Hepatocyte (in vitro differentiated cells): ENCODE results near the gene CRTAP. TPM values are rescaled to one million over a fixed set of nuclear protein-coding genes. Genes with fewer than 3 reads are reported as not detected.
"Not testable (repeated sequence)": the region's sequence is repeated elsewhere in the genome, so short reads cannot be mapped to it uniquely, and the experiment has no call there.

Source experiments
- DNase-seq: peaks from one replicate; pipeline ENCODE4 v3.0.0-alpha.2; 2016; ENCODE audit warnings: low spot score
- H2AFZ ChIP-seq: fragments of 200-600 bp; sonication (generic); 2 replicates; pipeline ENCODE4 v1.6.0; 2016; ENCODE audit warnings: antibody characterized with exemption, mild to moderate bottlenecking
- H3K27ac ChIP-seq: fragments of 200-600 bp; sonication (generic); 2 replicates; pipeline ENCODE4 v1.5.1; 2016; ENCODE audit warnings: mild to moderate bottlenecking
- H3K27me3 ChIP-seq: fragments of 200-600 bp; sonication (generic); 2 replicates; pipeline ENCODE4 v1.6.1; 2016
- H3K36me3 ChIP-seq: fragments of 200-600 bp; sonication (generic); replicated peaks from 2 replicates; pipeline ENCODE4 v1.5.1; 2016; ENCODE audit warnings: low read depth; ENCODE audit not compliant: insufficient read depth
- H3K4me1 ChIP-seq: fragments of 200-600 bp; sonication (generic); 2 replicates; pipeline ENCODE4 v1.5.1; 2016; ENCODE audit warnings: mild to moderate bottlenecking, moderate library complexity; ENCODE audit not compliant: insufficient read depth
- H3K4me2 ChIP-seq: fragments of 200-600 bp; sonication (generic); 2 replicates; pipeline ENCODE4 v1.6.0; 2016
- H3K4me3 ChIP-seq: fragments of 200-600 bp; sonication (generic); 2 replicates; pipeline ENCODE4 v1.5.1; 2016; ENCODE audit warnings: mild to moderate bottlenecking
- H3K79me2 ChIP-seq: fragments of 200-600 bp; sonication (generic); 2 replicates; pipeline ENCODE4 v1.6.0; 2017; ENCODE audit warnings: mild to moderate bottlenecking
- H3K9me2 ChIP-seq: fragments of 200-600 bp; sonication (generic); replicated peaks from 2 replicates; pipeline ENCODE4 v1.6.0; 2017; ENCODE audit warnings: mild to moderate bottlenecking; ENCODE audit not compliant: insufficient read depth
- H3K9me3 ChIP-seq: fragments of 200-600 bp; sonication (generic); 2 replicates; pipeline ENCODE4 v1.5.1; 2016; ENCODE audit warnings: low read depth, mild to moderate bottlenecking
- H4K20me1 ChIP-seq: fragments of 200-600 bp; sonication (generic); 2 replicates; pipeline ENCODE4 v1.6.0; 2016; ENCODE audit warnings: mild to moderate bottlenecking; ENCODE audit not compliant: insufficient read depth, poor library complexity, severe bottlenecking
- CTCF ChIP-seq: fragments of 200-600 bp; sonication (generic); IDR thresholded peaks from 2 replicates; pipeline ENCODE4 v1.5.1; 2016; ENCODE audit warnings: antibody characterized with exemption, mild to moderate bottlenecking; ENCODE audit not compliant: poor library complexity
- EZH2 ChIP-seq: fragments of 200-600 bp; sonication (generic); IDR thresholded peaks from 2 replicates; pipeline ENCODE4 v1.6.1; 2016; ENCODE audit warnings: antibody characterized with exemption, mild to moderate bottlenecking, borderline replicate concordance
- EZH2phosphoT487 ChIP-seq: fragments of 200-600 bp; sonication (generic); IDR thresholded peaks from one replicate; pipeline ENCODE4 v1.6.1; 2018; ENCODE audit warnings: antibody characterized with exemption, mild to moderate bottlenecking, low read depth, moderate library complexity; ENCODE audit not compliant: unreplicated experiment, severe bottlenecking
- WGBS: methylation state at CpG from one replicate; pipeline ENCODE4 v1.1.6; 2016; ENCODE audit warnings: low lambda C conversion rate; ENCODE audit errors: missing lambda C conversion rate; 5-methylcytosine and 5-hydroxymethylcytosine counted together
- polyA plus RNA-seq: library from polyadenylated mRNA; unstranded; fragments of >200 nt; fragmentation: Nextera tagmentation; extraction: Ambion mirVana; gene quantifications from 2 replicates; pipeline ENCODE4 v1.2.1, GENCODE V29; 2016
- total RNA-seq: library from RNA; depleted of rRNA; stranded (reverse); fragments of >200 nt; gene quantifications from 2 replicates; pipeline ENCODE4 v1.2.3, GENCODE V29; 2014

The CRTAP gene
- total and polyA plus RNA-seq, 2 experiments from 2014 or later = 127 to 178 TPM

DNA sequence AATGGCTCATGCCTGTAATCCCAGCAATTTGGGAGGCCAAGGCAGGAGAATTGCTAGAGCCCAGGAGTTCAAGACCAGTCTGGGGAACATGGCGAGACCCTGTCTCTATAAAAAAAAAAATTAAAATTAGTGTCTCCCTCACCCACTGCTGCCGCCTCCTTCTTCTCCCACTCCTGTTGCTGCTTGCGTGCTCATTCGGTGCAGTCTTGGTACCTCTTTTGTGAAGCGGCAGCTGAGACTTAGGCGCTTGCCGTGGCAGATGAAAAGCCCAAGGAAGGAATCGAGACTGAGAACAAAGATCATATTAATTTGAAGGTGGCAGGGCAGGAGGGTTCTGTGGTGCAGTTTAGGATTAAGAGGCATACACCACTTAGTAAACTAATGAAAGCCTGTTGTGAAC is 36.9 kb upstream of the CRTAP start:
- H3K9me3 ChIP-seq = no peaks in the 10 kb centered on the region
- WGBS = 93% methylated on average over 8 of the region's 8 CpGs

DNA sequence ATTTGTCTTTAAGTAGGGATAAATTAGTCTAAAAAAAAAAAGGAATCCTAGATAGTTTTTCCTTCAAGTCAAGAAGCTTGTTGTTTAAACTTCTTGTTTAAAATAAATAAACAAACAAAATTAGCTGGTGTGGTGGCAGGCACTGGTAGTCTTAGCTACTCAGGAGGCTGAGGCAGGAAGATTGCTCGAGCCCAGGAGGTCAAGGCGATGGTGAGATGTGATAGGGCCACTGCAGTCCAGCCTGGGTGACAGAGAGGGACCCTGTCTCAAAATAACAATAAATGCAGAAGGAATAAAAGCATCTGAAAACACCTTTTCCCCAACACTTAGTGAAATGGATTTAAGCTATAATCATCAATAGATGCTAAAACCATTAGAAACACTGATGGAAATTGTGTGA is 35.8 kb upstream of the CRTAP start:
- Histone ChIP-seq H3K27ac (no peak overlapping the region), H3K4me3 (no peak overlapping the region), H3K9me3 (no peaks in the 10 kb centered on the region), H3K36me3 (no peaks in the 10 kb centered on the region), H3K9me2 (no peaks in the 10 kb centered on the region), H3K27me3 (no peaks in the 10 kb centered on the region), H4K20me1 (no peaks in the 10 kb centered on the region), H3K4me2 (no peak overlapping the region), H3K79me2 (peaks cover 53% of the 10 kb centered on the region), H2AFZ (no peak overlapping the region), H3K4me1 (no peaks in the 10 kb centered on the region)
- DNase-seq = no peak
- WGBS = 92% methylated on average over 2 of the region's 2 CpGs
- TF ChIP-seq CTCF (no peak), EZH2 (no peak), EZH2phosphoT487 (no peak)

More for the DNA sequence above, 36.9 kb upstream of the CRTAP start:
- H3K9me2 ChIP-seq = no peaks in the 10 kb centered on the region
- H3K36me3 ChIP-seq = no peaks in the 10 kb centered on the region
- H2AFZ ChIP-seq = no peak overlapping the region
- no peak for DNase-seq
- H3K4me2 ChIP-seq = no peak overlapping the region
- no peaks in the 10 kb centered on the region for H4K20me1 ChIP-seq
- no peak overlapping the region for H3K27ac ChIP-seq
- H3K4me3 ChIP-seq = no peak overlapping the region
- no peaks in the 10 kb centered on the region for H3K27me3 ChIP-seq
- H3K4me1 ChIP-seq = peaks cover 2% of the 10 kb centered on the region
- peaks cover 47% of the 10 kb centered on the region for H3K79me2 ChIP-seq
- no peak for TF ChIP-seq EZH2
- no peak for TF ChIP-seq CTCF
- TF ChIP-seq EZH2phosphoT487 = no peak

GRCh38 chr3:33079813-33080212 is 34.0 kb upstream of the CRTAP start:
- H3K9me2 ChIP-seq, H3K4me1 ChIP-seq, DNase-seq, H3K9me3 ChIP-seq, H2AFZ ChIP-seq, H3K27ac ChIP-seq, H3K36me3 ChIP-seq, H3K4me2 ChIP-seq, H3K4me3 ChIP-seq, H3K27me3 ChIP-seq, H4K20me1 ChIP-seq: not testable (repeated sequence)
- 94% methylated on average over 6 of the region's 6 CpGs for WGBS
- H3K79me2 ChIP-seq = peaks cover 64% of the 10 kb centered on the region

DNA sequence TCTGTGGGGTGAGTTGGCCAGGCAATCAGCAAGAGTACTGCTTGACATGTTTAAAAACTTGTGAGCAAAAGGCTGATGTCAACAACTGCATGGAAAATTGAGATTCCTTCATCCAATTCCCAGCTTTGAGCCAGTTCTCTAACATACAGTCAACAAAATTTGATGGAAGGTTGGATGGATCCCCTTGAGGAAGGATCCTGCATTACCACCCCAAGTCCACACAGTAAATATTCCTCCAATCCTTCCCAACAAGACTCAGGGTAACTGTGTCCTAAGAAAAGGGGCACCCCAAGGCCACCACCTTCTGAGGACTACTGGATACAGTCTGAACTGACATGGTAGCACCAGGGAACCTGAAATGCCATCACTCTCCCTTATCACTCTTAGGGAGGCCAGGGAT is 32.0 kb upstream of the CRTAP start:
- peaks cover 17% of the 10 kb centered on the region for H4K20me1 ChIP-seq
- H3K4me2 ChIP-seq = no peak overlapping the region
- no peak overlapping the region for H2AFZ ChIP-seq
- peaks cover 82% of the 10 kb centered on the region for H3K79me2 ChIP-seq
- H3K36me3 ChIP-seq = no peaks in the 10 kb centered on the region
- no peaks in the 10 kb centered on the region for H3K4me1 ChIP-seq
- no peaks in the 10 kb centered on the region for H3K9me2 ChIP-seq
- no peak for TF ChIP-seq EZH2phosphoT487
- TF ChIP-seq EZH2 = no peak
- no peak for TF ChIP-seq CTCF
- H3K27me3 ChIP-seq = no peaks in the 10 kb centered on the region
- no peak overlapping the region for H3K4me3 ChIP-seq
- no peak overlapping the region for H3K27ac ChIP-seq
- no peak for DNase-seq
- H3K9me3 ChIP-seq = no peaks in the 10 kb centered on the region
